Activated CD8-positive, alpha-beta memory T cell treated with anti-CD3 and anti-CD28 coated beads for 4 hours (primary cell): ENCODE data around the gene RERE.

Experiments used
- DNase-seq, 2 donors: peaks; one replicate each; pipeline ENCODE4 v3.0.0-alpha.2; 2020; ENCODE audit warnings: low read depth in 2 of 2

The RERE gene

GRCh38 chr1:8427493-8427892, 389.9 kb downstream of the RERE start:
- DNase-seq: no peak

GRCh38 chr1:8426996-8427395, 390.4 kb downstream of the RERE start:
- DNase-seq: no peak

GRCh38 chr1:8425781-8426161, 391.7 kb downstream of the RERE start:
- no peak for DNase-seq

GRCh38 chr1:8425150-8425780, 392.2 kb downstream of the RERE start:
- no peak for DNase-seq

GRCh38 chr1:8424539-8425116, 392.8 kb downstream of the RERE start:
- no peak for DNase-seq

- no peak for DNase-seq
These were observed 393.5 kb downstream of the RERE start for GRCh38 chr1:8423692-8424538.

- DNase-seq: no peak
These were observed 394.2 kb downstream of the RERE start for GRCh38 chr1:8423269-8423691.

- no peak for DNase-seq
These were observed 394.8 kb downstream of the RERE start for GRCh38 chr1:8422510-8423268.

- DNase-seq: no peak
These were observed 395.7 kb downstream of the RERE start for GRCh38 chr1:8421721-8422120.

GRCh38 chr1:8420318-8420717, 397.1 kb downstream of the RERE start:
- DNase-seq: no peak

GRCh38 chr1:8419861-8420260, 397.6 kb downstream of the RERE start:
- no peak for DNase-seq

- no peak for DNase-seq
These were observed 398.3 kb downstream of the RERE start for GRCh38 chr1:8419172-8419571.

GRCh38 chr1:8418301-8418700, 399.1 kb downstream of the RERE start:
- DNase-seq: no peak

GRCh38 chr1:8417625-8418024, 399.8 kb downstream of the RERE start:
- no peak for DNase-seq

GRCh38 chr1:8416881-8417280, 400.6 kb downstream of the RERE start:
- DNase-seq: no peak

GRCh38 chr1:8415526-8416278, 401.7 kb downstream of the RERE start:
- no peak for DNase-seq

- no peak for DNase-seq
These were observed 405.1 kb downstream of the RERE start for GRCh38 chr1:8412183-8412831.

- DNase-seq: no peak
These were observed 405.6 kb downstream of the RERE start for GRCh38 chr1:8411803-8412182.

GRCh38 chr1:8410791-8411190, 406.6 kb downstream of the RERE start:
- DNase-seq: no peak

GRCh38 chr1:8409606-8410005, 407.8 kb downstream of the RERE start:
- DNase-seq: no peak

GRCh38 chr1:8409106-8409505, 408.3 kb downstream of the RERE start:
- DNase-seq: no peak
